Measurements from ENCODE around the gene PRKN. TPM values are rescaled to one million over a fixed set of nuclear protein-coding genes. Genes with fewer than 3 reads are reported as not detected.

PRKN gene
- total and polyA plus RNA-seq, 2 donors (not counting 3 experiments of a cell fraction or from before 2014, with no cell fraction given): 0.06 TPM; not detected in 1

DNA sequence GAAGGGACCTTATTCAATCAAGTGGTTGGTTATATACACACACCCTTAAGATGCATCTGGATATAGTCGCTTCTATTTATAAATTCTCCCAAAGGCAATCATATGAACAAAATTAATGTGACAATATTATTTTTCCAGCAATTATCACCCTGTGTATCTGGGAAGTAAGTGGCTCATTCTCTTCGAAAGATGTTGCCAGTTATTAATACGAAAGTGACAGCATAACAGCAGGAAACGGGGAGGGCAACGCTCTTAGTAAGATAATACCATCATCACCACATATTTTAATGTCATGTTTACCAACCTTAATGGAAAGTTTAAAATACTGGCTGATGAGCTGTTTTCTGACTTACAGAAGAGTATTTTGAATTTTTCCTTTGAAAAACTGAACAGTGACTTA, 756.5 kb downstream of the PRKN start:
- BruUV-seq (replicated peaks): no TSS peak
- intact Hi-C loops (cut with micrococcal nuclease) (no loop called here), dilution Hi-C loops (cut with MboI; ENCODE audit: extremely low pct_ligation_motif_present, low sequenced_read_pairs) (no loop called here)
- POLR2A ChIA-PET: no interaction called here
- TF ChIP-seq EZH2 (IDR thresholded peaks at IDR 0.05; ENCODE audit: borderline replicate concordance, low read depth, low read length, severe bottlenecking) (no peak), POLR2A (IDR thresholded peaks at IDR 0.05; ENCODE audit: low read depth, low read length) (no peak), GATA2 (IDR thresholded peaks at IDR 0.05; ENCODE audit: insufficient read depth, insufficient read length, low read depth, low read length) (no peak), MYC (IDR thresholded peaks at IDR 0.05; ENCODE audit: low read depth, low read length) (no peak)
- no peaks in the 10 kb centered on the region for H3K9me1 ChIP-seq (replicated peaks; ENCODE audit: control insufficient read depth, extremely low read depth, insufficient read depth, low read length)
- H3K9ac ChIP-seq (replicated peaks; ENCODE audit: extremely low read depth, insufficient read depth, low read length): no peak overlapping the region
- H3K4me1 ChIP-seq (ENCODE audit: control insufficient read depth, extremely low read depth, insufficient read depth, low read length): no peaks in the 10 kb centered on the region
- H3K9me3 ChIP-seq (replicated peaks; ENCODE audit: control insufficient read depth, insufficient read depth, low read length): no peaks in the 10 kb centered on the region
- FAIRE-seq (no peak), DNase-seq (ENCODE audit: low read depth, low spot score) (no peak)
- CTCF ChIA-PET: no interaction called here
- no peaks in the 10 kb centered on the region for H4K20me1 ChIP-seq (replicated peaks; ENCODE audit: control insufficient read depth, extremely low read depth, insufficient read depth, low read length)
- H3K79me2 ChIP-seq (ENCODE audit: control insufficient read depth, insufficient read depth, low read length): no peaks in the 10 kb centered on the region
- H3K36me3 ChIP-seq (ENCODE audit: control insufficient read depth in 2 of 2, extremely low read depth in 1 of 2, insufficient read depth in 2 of 2, low read length in 2 of 2): no peaks in the 10 kb centered on the region
- H3K4me2 ChIP-seq (ENCODE audit: insufficient read depth, low read length): no peak overlapping the region
- H3K27ac ChIP-seq (ENCODE audit: insufficient read depth, low read depth, low read length): no peak overlapping the region
- no peak overlapping the region for H3K4me3 ChIP-seq (replicated peaks in 1 of 3; ENCODE audit: insufficient read depth in 1 of 3, low read depth in 1 of 3, low read length in 3 of 3)
- H3K27me3 ChIP-seq (ENCODE audit: control insufficient read depth in 2 of 2, insufficient read depth in 2 of 2, low read length in 2 of 2): no peaks in the 10 kb centered on the region
- no peak overlapping the region for H2AFZ ChIP-seq (ENCODE audit: low read depth, low read length)

DNA sequence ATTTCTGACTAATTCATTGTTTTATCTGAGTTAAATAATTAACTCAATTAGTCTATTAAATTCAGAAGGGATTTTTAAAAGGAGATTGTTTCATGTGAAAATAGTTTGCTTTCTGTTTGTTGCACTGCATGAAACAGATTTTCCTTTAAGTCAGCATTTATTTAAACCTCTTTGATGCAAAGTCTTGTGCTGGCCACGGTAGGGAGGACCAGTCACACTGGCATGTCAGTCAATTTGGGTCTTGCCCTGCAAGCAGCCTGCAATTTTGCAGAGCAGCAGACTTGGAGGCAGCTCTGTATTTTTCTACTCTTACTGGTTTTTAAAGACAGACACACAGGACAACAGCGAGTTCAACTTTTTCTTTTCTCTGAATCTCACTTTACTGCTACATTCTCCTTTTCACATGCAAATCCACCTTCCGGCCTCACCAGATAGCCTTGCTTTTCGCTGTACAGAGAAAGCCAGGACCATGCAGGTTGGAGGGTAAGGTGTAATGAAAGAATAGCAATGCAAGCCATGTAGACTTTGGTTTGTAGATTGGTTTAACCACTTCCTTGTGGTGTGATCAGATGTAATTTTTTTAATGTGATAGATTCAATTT, 763.8 kb downstream of the PRKN start:
- Histone ChIP-seq H3K9ac (replicated peaks; ENCODE audit: extremely low read depth, insufficient read depth, low read length) (no peak overlapping the region), H3K36me3 (ENCODE audit: control insufficient read depth in 2 of 2, extremely low read depth in 1 of 2, insufficient read depth in 2 of 2, low read length in 2 of 2) (no peaks in the 10 kb centered on the region), H3K4me3 (replicated peaks in 1 of 3; ENCODE audit: insufficient read depth in 1 of 3, low read depth in 1 of 3, low read length in 3 of 3) (no peak overlapping the region), H3K4me1 (ENCODE audit: control insufficient read depth, extremely low read depth, insufficient read depth, low read length) (no peaks in the 10 kb centered on the region), H4K20me1 (replicated peaks; ENCODE audit: control insufficient read depth, extremely low read depth, insufficient read depth, low read length) (no peaks in the 10 kb centered on the region), H3K9me3 (replicated peaks; ENCODE audit: control insufficient read depth, insufficient read depth, low read length) (no peaks in the 10 kb centered on the region), H2AFZ (ENCODE audit: low read depth, low read length) (no peak overlapping the region), H3K27me3 (ENCODE audit: control insufficient read depth in 2 of 2, insufficient read depth in 2 of 2, low read length in 2 of 2) (no peaks in the 10 kb centered on the region), H3K79me2 (ENCODE audit: control insufficient read depth, insufficient read depth, low read length) (no peaks in the 10 kb centered on the region), H3K4me2 (ENCODE audit: insufficient read depth, low read length) (no peak overlapping the region), H3K27ac (ENCODE audit: insufficient read depth, low read depth, low read length) (no peak overlapping the region), H3K9me1 (replicated peaks; ENCODE audit: control insufficient read depth, extremely low read depth, insufficient read depth, low read length) (no peaks in the 10 kb centered on the region)
- BruUV-seq (replicated peaks): no TSS peak
- POLR2A ChIA-PET: no interaction called here
- TF ChIP-seq EZH2 (IDR thresholded peaks at IDR 0.05; ENCODE audit: borderline replicate concordance, low read depth, low read length, severe bottlenecking) (no peak), MYC (IDR thresholded peaks at IDR 0.05; ENCODE audit: low read depth, low read length) (no peak), POLR2AphosphoS5 (IDR thresholded peaks at IDR 0.05; ENCODE audit: insufficient read depth, low read depth, low read length) (no peak), FOS (IDR thresholded peaks at IDR 0.05; ENCODE audit: borderline replicate concordance, insufficient read depth, low read length) (no peak), MAX (IDR thresholded peaks at IDR 0.05; ENCODE audit: insufficient read depth, insufficient read length) (no peak), JUN (IDR thresholded peaks at IDR 0.05; ENCODE audit: borderline replicate concordance, insufficient read depth, insufficient read length, low read depth) (no peak), POLR2A (IDR thresholded peaks at IDR 0.05; ENCODE audit: low read depth, low read length) (no peak)
- TF ChIP-seq, protein P1, sequence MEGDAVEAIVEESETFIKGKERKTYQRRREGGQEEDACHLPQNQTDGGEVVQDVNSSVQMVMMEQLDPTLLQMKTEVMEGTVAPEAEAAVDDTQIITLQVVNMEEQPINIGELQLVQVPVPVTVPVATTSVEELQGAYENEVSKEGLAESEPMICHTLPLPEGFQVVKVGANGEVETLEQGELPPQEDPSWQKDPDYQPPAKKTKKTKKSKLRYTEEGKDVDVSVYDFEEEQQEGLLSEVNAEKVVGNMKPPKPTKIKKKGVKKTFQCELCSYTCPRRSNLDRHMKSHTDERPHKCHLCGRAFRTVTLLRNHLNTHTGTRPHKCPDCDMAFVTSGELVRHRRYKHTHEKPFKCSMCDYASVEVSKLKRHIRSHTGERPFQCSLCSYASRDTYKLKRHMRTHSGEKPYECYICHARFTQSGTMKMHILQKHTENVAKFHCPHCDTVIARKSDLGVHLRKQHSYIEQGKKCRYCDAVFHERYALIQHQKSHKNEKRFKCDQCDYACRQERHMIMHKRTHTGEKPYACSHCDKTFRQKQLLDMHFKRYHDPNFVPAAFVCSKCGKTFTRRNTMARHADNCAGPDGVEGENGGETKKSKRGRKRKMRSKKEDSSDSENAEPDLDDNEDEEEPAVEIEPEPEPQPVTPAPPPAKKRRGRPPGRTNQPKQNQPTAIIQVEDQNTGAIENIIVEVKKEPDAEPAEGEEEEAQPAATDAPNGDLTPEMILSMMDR (IDR thresholded peaks at IDR 0.05; ENCODE audit: extremely low read depth in 1 of 2, insufficient read depth in 1 of 2, low read depth in 1 of 2, low read length in 2 of 2): no peak
- DNase-seq (ENCODE audit: low read depth, low spot score): no peak
- dilution Hi-C loops (cut with MboI; ENCODE audit: extremely low pct_ligation_motif_present, low sequenced_read_pairs) (no loop called here), intact Hi-C loops (cut with micrococcal nuclease) (no loop called here)
- FAIRE-seq: no peak
- CTCF ChIA-PET: no interaction called here

Data from endothelial cell of umbilical vein (primary cell).